ENCODE results near the gene GMEB1.
"Not testable (repeated sequence)": the region's sequence is repeated elsewhere in the genome, so short reads cannot be mapped to it uniquely, and the experiment has no call there.

The GMEB1 gene

GRCh38 chr1:28668191-28668955 is at the start of gene GMEB1:
Gene GMEB1 (plus strand): TSS chr1:28668784. CDS start chr1:28683613, 14,829 bp downstream.
- DNase-seq = peak; percentile 53

- DNase-seq = no peak
These were observed 36.9 kb upstream of the GMEB1 start for GRCh38 chr1:28631713-28632112.

- no peak for DNase-seq
These were observed 36.0 kb upstream of the GMEB1 start for GRCh38 chr1:28632560-28632959.

DNA sequence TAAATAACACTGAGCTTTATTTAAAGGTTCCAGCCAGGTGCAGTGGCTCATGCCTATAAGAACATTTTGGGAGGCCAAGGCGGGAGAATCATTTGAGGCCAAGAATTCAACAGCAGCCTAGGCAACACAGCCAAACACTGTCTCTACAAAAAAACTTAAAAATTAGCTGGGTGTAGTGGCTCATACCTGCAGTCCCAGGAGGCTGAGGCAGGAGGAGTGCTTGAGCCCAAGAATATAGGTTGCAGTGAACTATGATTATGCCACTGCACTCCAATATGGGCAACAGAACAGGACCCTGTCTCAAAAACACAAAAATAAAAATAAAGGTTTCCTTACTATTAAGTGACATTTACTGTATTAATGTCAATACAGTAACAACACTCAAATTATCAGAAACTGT is 27.8 kb upstream of the GMEB1 start:
- DNase-seq = no peak

- DNase-seq = no peak
These were observed 26.3 kb upstream of the GMEB1 start for GRCh38 chr1:28642056-28642846.

DNA sequence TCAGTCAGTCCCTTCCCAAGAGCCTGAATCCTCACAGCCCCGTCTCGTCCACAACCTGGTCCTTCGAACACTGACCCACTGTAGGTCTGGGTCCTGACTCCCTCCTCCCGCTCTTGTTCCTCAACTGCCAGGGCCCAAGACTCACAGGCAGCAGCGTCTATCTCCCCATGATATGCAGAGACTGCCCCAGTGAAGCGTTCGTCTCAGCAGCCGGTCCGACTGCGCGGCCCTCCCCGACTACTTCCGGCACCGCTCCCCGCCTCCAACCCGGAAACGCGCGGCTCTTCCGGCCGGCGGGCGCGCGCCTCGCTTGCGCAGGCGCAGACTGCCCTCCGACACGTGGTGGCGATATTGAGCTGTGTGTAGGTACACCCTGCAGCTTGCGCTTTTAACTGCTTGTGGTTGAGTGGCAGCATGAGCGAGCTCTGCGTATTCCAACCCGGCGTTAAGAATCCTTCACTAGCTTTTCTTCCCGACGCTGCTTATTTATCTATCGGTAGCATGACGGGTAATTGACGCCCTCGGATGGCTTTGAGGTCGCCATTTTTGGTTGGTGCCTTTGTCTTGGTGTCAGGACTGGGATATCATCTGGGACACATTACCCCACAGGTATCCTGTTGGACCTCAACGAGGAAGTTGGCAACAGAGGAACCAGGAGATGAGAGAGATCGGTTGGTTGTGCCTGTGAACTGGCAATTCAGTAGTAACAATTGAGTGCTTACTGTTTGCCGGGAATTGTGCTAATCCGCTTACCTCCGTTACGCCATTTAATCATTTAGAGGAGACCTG is 25.5 kb upstream of the GMEB1 start, which contains the start of gene TAF12:
Gene TAF12 (minus strand): TSS at position 221 of the 789 bp plus-strand sequence. CDS start 20,986 bp downstream, outside the sequence.
- DNase-seq = peak; percentile 78

DNA sequence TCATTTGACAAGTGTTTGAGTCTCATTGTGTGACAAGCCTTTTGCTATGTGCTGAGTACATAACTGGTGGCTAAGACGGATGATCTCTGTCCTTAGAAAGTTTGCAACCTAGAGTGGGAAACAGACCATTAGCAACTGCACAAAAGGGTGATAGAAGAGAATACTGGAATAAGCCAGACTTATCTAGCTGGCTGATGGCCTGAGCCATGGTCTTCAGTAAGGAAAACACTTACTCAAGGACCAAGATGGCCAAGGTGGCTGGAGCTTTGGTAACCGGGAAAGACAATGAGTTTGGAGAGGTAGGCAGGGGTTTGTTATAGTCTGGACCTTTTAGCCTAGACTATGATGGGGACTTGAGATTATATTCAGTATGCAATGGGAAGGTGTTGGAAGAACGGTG is 24.1 kb upstream of the GMEB1 start:
- no peak for DNase-seq

DNA sequence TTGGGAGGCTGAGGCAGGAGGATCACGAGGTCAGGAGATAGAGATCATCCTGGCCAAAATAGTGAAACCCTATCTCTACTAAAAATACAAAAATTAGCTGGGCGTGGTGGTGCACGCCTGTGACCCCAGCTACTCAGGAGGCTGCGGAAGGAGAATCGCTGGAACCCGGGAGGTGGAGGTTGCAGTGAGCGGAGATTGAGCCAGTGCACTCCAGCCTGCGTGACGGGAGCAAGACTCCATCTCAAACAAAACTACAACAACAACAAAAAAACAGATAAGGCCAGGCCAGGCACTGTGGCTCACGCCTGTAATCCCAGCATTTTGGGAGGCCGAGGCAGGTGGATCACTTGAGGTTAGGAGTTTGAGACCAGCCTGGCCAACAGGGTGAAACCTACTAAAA is 23.2 kb upstream of the GMEB1 start:
- DNase-seq = not testable (repeated sequence)

DNA sequence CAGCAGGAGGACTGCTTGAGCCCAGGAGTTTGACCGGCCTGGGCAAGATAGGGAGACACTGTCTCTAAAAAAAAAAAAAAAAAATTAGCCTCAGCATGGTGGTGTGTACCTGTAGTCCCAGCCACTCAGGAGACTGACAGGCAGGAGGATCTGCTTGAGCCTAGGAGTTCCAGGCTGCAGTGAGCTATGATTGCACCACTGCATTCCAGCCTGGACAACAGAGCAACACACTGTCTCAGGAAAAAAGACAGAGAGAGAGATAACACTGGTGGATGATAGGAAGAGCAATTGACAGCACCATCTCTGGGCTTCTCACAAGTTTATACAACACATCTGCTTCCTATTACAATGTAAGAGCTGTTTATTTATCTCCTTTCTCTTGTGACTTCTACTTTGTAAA is 22.5 kb upstream of the GMEB1 start:
- DNase-seq = no peak

GRCh38 chr1:28648008-28648473 is 20.5 kb upstream of the GMEB1 start:
- DNase-seq = peak; percentile 91

GRCh38 chr1:28648474-28649198 is 19.9 kb upstream of the GMEB1 start, which contains the start of gene RNU11:
Gene RNU11 (plus strand): TSS chr1:28648600.
- DNase-seq = peak; percentile 91

DNA sequence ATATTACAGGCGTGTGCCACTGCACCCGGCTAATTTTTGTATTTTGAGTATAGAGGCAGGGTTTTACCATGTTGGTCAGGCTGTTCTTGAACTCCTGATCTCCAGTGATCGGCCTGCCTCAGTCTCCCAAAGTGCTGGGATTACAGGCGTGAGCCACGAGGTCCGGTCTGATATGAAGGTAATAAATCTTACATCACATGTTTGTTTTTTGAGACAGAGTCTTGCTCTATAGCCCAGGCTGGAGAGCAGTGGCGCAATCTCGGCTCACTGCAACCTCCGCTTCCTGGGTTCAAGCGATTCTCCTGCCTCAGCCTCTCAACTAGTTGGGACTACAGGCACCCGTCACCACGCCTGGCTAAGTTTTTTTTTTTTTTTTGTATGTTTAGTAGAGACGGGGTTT is 15.5 kb upstream of the GMEB1 start:
- DNase-seq = not testable (repeated sequence)

GRCh38 chr1:28653870-28654269 is 14.7 kb upstream of the GMEB1 start:
- not testable (repeated sequence) for DNase-seq

DNA sequence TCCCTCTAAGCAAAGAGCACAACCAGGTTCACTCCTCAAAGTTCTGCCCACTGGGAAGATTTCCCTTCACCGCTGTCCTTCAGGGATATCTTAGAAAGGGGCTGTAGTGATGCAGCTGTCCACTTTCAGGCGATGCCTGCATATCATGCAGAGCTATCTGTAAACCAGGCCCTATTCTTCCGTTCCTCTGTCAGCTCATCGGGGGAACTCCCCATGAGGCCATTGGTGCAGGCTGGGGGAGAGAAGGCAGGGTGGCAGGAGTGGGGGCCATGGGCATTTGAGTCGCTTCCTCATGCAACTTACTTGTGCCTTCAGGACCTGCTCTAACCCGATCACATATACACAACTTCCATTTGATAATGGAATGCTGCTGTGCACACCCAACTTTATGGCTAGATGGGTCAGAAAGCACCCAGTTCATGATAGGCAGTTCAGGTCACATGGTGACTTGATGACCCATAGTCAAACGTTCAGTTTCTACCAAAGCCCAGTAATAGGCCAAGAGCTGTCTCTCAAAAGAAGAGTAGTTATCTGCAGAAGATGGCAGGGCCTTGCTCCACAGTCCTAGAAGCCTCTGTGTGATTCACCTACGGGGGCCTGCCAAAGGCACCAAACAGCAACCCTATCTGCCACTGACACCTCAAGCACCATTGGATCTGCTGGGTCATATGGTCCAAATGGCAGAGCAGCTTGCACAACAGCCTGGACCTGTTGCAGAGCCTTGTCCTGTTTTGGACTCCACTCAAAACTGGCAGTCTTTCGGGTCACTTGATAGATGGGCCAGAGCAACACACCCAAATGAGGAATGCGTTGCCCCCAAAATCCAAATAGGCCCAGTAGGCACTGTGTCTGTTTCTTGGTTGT is 12.9 kb upstream of the GMEB1 start:
- not testable (repeated sequence) for DNase-seq

DNA sequence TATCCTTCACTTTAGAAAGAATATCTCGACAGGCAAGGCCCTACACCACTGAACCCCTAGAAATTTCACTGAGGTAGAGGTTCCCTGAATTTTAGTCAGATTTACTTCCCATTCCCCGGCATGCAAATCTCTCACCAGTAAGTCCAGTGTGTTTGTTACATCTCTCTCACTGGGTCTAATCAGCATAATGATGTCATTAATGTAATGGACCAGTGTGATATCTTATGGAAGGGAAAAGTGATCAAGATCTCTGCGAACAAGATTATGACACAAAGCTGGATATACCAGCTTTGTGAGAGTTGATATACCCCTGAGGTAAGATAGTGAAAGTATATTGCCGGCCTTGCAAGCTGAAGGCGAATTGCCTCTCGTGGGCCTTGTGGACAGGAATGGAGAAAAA is 12.2 kb upstream of the GMEB1 start:
- no peak for DNase-seq

GRCh38 chr1:28663871-28664470 is 4.6 kb upstream of the GMEB1 start:
- DNase-seq = no peak

DNA sequence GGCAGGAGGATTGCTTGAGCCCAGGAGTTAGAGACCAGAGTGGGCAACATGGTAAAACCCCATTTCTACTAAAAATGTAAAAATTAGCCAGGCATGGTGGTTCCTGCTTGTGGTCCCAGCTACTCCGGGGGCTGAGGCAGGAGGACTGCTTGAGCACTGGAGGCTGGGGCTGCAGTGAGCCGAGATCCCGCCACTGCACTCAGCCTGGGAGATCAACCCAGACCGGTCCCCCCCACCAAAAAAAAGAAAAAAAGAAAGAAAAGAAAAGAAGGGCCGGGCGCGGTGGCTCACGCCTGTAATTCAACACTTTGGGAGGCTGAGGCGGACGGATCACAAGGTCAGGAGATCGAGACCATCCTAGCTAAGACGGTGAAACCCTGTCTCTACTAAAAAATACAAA is 1.8 kb upstream of the GMEB1 start:
- no peak for DNase-seq

DNA sequence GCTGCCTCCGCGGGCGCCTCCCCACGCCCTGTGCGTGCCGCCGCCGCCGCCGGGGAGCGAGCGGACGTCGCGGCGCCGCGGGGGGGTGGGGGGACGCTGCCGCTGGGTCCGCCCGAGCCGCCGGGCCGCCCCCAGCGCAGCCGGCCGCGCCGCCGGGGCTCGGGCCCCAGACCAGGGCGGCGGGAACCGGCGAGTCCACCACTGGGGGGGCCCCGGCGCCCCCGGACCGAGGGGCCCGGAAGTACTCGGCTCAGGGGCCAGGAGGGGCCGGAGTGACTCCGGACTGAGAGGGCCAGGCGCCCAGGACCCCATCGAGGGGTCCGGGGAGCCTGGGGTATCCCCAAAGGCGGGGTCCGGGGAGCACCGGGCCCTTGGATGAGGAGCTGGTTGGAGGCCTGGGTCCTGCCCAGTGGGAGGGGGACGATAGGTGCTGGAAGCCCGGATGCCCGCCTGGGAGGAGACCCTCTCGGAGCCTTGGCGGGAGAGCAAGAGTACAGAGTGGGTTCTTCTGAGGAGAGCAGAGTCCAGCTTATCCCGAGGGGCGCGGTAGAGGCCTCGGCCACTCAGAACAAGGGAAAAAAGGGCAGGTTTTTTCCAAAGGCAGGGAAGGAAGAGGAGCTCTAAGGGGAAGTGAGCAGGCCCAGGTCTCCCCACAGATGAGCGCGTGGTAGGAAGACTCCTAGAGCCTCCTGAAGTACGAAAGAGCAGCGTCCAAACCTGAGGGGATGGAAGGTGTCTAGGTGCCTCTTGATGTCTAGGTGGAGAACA is 556 bp downstream of the GMEB1 start:
- DNase-seq = no peak

DNA sequence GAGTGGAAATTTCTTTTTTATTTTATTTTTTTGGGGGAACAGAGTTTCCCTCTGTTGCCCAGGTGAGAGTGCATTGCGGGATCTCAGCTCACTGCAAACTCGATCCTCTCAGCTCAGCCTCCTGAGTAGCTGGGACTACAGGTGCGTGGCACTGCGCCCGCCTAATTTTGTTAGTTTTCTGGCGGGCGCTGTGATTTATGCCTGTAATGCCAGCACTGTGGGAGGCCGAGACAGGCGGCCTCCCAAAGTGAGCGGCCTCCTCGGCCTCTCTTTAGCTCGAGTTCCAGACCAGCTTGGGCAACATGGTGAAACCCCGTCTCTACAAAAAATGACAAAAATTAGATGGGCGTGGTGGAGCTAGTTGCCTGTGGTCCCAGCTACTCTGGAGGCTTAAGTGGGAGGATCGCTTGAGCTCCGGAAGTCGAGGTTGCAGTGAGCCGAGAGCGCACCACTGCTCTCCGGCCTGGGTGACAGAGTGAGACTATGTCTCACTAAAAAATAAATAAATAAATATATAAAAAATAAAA is 2.7 kb downstream of the GMEB1 start:
- DNase-seq = no peak

- DNase-seq = not testable (repeated sequence)
These were observed 4.4 kb downstream of the GMEB1 start for GRCh38 chr1:28672971-28673370.

All from NCI-H2029 treated with DMSO at 0.1 percent for 48 hours (cell line).